G401.6 (cell line): ENCODE results near the gene MCM8.
"Not testable (repeated sequence)": the region's sequence is repeated elsewhere in the genome, so short reads cannot be mapped to it uniquely, and the experiment has no call there.

Source experiments
- FAIRE-seq: peaks from 2 replicates; lab custom pipeline; 2012; peaks lifted over from hg19 to GRCh38; lab: Jason Lieb, UNC

Gene MCM8

DNA sequence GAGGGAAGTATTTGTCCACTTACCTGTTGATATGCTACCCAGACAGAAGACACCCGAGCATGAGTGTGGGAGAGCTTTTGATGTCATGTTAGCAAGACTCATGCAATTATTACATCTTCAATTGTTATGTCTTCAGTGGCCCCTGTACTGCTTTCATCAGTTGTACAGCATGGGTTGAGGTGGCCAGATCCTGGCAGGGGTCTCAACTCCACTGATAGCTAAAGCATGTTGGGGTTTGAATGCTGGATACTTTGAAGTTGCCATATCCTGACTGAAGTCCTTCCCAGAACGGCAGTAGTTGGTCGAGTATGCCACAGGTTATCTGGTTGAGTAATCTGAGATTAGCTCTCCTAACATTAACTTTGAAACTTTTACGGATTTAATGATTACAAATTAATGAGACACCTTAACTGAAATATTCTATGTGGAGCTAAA, 56.7 kb downstream of the MCM8 start:
- FAIRE-seq, result no peak

DNA sequence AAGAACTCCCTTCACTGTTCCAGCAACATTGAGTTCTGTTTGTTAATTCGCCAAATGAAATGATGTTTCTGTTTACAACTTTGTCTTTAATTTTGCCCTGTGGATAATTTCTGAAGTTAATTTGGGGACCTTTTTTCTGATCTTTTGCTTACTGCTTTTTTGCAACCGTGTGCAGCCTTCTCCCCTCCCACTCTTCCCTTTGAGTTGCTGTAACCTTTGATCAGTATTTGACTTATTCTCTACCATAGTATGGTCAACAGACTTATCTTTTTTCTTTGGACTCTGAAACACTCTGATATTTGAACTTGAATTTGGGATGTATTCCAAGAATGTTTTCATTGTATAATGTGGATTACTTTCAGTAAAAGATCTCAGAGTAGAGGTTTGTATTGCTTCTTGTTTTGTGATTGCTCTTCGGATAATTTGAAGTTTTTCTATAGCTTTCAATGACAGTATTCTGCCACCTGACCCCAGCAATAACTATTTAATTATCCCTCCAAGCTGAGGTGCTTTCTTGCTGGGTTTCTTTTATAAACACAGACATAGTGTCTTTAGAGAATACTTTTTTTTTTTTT, 57.2 kb downstream of the MCM8 start:
- no peak for FAIRE-seq

DNA sequence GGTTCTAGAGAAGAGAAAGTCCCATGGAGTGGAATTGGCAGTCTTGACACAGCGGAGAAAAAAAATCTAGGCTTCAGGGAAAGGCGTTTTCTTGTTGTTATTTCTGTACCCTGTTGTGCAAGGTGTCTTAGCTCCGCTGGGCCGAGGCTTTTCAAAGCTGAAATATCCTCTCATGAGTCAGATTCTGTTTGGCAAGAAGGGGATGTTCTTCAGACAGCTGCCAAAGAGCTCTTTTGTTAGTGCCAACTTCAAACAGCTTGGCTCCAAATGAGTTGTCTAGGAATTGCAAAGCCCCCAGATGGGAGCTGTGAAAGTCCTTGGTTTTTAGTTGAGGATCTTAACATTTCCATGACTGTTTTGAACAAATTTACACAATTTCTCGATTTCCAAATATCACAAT, 57.8 kb downstream of the MCM8 start:
- no peak for FAIRE-seq

DNA sequence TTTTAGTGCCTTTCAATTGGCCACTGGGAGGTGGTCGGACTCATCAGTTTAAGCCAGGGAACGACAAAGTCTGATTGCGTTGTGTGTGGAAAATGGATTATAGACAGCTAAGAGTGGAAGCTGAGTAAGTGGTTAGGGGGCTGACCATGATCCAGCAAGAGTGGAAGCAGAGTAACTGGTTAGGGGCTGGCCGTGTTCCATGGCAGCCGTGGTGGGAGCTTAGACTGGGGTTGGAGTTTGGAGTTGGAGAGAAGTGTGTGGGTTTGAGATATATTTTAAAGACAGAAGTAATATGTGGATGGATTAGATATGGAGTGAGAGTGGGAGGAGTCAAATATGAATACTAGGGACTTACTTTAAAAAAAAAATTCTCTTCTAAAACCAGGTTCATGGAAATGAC, 61.7 kb downstream of the MCM8 start:
- FAIRE-seq, result no peak

DNA sequence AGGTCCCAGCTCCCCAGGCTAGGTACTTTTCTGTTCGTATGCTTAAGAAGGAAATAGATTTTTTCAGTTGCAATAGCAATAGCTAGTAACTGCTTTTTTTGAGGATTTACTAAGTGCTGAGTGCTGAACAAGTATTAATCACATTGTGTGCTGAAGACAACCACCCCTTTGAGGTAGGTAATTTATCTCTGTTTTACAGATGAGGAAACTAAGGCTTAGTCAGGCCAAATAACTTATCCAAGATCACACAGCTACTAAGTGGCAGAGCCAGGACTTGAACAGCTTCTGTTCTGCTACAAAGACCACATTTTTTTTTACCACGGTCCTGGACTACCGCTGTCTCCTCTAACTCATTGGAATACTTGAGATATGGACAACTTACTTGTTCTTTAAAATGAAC, 63.6 kb downstream of the MCM8 start:
- no peak for FAIRE-seq

DNA sequence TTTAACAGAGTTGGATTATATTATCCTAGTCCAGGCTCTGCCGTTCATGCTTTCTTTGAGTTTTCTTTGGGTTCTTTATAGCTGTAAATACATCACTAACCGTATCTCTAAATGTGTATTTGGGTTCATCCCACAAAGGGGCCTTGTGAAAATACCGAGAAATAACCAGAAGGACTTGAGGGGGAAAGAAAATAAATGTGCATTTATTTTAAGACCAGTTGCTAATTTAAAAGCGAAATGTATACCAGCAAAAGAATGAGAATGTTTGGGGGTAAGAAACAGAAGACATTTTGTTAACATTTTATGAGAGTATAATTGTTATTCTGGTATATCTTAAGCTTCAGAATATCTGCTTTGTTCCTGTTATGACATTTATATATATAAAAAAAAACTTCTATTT, 64.5 kb downstream of the MCM8 start:
- FAIRE-seq, result no peak

DNA sequence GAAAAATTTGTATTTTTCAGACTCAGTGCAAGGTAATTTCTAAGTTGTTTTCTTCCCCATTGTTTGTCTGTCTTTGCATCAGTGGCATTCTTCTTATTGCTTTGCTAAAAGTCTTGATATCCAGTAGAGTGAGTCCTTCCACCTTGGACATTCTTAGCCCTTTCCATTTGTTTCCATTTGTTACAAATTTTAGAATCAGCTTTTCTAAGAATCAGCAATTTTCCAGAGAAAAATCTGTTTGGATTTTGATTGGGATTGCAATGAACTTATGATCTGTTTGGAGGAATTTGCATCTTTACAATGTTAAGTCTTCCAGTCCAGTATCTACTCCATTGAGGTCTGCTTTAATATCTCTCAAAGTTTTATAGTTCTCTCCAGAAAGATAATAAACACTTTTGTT, 67.0 kb downstream of the MCM8 start:
- FAIRE-seq, result no peak

DNA sequence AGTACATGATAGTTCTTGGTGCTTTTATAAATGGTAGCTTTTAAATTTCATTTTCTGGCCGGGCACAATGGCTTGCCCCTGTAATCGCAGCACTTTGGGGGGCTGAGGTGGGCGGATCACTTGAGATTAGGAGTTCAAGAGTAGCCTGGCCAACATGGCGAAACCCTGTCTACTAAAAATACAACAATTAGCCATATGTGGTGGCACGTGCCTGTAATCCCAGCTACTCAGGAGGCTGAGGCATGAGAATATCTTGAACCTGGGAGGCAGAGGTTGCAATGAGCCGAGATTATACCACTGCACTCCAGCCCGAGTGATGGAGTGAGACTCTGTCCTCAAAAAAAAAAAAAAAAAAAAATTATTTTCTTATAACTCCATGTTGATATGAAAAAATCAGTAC, 67.4 kb downstream of the MCM8 start:
- FAIRE-seq, result no peak

DNA sequence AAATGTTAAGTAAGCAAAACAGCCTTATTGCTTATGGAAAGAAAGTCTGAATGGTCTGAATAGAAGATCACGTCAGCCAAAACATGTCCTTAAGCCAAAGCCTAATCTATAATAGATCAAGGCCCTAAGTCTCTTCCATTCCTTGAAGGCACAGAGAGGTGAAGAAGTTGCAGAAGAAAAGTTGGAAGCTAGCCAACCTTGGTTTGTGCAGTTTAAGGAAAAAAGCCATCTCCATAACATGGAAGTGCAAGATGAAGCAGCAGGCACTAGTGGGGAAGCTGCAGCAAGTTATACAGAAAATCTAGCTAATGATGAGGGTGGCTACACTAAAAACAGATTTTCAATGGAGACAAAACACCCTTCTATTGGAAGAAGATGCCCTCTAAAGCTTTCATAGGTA, 74.3 kb downstream of the MCM8 start:
- FAIRE-seq, result no peak

DNA sequence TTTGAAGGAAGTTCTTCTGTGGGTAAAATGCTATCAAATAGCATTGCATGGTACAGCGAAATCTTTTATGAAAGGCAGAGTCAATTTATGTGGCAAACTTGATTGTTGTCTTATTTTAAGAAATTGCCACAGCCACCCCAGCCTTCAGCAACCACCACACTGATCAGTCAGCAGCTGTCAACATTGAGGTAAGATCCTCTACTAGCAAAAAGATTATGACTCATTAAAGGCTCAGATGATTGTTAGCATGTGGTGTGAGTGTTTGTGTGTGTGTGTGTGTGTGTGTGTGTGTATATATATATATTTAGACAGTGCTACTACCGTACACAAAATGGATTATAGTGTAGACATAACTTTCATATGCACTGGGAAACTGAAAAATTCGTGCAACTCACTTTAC, 75.6 kb downstream of the MCM8 start:
- no peak for FAIRE-seq

DNA sequence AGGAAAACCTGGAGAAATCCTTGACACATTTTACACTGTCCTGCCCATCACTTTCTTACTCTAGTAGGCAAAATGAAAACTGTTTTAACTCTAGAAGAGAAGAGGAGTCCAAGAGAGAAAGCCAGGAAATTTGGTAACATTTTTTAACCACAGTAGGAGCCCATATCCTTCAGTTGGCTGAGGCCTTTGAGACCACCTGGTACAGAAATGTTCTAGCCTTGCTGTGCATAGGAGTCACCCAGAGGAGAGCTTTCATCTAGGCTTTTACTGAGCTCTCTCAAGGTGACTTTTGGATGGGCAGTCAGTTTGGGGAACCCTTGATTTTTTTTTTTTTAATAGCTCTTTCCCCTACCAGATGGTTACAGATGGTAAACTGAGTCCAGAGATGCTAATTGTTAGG, 78.4 kb downstream of the MCM8 start:
- FAIRE-seq, result no peak

DNA sequence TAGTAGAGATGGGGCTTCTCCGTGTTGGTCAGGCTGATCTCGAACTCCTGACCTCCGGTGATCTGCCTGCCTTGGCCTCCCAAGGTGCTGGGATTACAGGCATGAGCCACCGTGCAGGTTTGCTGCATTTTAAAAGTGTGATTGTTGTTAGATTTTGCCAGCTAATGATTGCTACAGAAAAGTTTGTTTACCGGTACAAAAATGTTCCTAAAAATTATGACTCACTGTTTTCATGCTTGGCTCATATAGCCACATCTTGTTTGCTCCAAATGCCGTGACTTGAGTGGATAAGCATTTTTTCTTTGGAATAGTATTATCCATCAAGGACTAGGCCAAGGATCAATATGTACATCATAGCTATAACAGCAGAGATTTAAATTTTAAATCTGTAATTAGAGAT, 79.1 kb downstream of the MCM8 start:
- no peak for FAIRE-seq

DNA sequence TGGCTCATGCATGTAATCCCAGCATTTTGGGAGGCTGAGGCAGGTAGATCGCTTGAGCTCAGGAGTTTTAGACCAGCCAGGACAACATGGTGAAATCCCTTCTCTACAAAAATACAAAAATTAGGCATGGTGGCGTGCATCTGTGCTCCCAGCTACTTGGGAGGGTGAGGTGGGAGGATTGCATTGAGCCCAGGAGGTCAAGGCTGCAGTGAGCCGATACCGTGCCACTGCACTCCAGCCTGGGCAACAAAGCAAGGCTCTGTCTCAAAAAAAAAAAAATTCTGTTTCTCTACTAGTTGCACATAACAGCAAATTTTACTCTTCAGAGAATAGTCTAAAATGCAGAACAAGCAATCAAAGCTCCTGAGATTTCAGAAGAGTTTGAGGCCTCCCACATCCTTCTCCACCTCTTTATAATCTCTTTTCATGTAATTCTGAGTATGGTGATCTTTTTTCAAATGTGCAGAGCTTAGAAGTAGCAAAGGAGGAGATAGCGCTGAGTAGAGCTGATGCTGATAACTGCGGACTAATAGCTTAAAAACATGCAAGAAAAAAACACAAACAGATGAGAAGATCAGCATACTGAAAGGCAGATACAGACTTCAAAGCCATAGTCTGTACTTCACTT, 80.1 kb downstream of the MCM8 start:
- no peak for FAIRE-seq

DNA sequence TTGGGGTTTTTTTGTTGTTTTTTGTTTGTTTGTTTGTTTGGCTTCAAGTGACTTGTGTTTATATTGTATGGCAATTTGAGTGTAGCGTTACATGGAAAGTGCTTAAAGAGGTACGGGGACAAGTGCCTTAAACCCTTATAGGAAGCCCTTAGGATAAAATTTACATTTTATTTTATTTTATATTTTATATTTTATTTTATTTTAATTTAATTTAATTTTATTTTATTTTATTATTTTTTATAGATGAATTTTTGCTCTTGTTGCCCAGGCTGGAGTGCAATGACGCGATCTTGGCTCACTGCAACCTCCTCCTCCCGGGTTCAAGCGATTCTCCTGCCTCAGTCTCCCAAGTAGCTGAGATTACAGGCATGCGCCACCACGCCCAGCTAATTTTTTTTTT, 82.5 kb downstream of the MCM8 start:
- not testable (repeated sequence) for FAIRE-seq

DNA sequence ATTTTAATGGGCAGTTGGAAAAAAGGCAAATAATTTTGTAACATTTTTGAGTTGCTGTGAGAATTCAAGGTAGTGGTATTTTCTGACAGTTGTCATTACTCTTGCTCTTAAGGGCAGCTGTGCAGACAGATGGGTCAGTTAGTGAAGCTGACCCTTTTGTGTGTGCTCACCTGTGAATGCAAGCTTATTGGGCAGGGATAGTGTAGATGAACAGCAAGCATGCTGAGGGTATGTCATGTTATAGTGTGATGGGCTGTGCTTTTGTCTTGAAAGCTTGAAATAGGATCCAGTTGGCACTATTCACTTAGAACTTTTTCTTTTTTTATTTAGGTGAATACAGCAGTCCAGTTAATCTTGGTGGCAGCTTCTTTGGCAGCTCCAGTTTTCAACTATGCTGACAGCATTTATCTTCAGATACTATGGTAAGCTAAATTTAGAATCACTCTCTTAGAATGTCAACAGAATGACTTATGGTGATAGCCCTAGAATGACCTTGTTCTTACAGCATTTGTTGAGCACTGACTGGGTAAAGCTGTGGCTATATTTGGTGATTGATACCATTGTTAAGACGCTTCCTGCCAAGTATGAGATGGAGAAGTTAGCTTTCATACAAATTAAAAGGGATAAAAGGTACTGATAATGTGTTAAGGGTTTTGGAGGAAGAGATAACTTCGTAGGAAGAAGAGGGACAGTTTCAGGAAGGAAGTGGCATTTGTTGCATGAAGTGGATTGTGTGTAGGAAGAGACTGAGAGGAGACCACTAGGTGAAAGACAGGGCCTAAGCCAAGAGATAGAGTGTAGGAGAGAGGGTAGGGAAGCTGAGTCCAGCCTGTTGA, 83.9 kb downstream of the MCM8 start:
- FAIRE-seq, result no peak

DNA sequence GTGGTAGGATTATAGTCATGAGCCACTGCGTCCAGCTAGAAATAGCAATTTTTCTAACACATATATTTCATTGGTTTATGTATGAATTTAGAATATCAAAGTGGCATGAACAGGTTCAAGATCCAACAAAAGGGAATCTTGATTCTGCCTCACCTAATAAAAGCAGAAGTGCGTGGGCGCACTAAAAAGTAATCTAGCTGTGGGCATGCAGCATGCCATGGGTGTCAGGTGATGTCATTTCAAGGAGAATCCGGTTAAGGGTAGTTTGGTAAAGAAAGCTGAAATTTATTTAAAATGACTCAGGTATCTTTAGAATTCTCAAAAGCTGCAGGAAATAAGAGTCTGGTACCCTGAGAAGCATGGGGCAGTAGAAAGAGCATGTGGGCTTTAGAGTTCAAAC, 85.8 kb downstream of the MCM8 start:
- FAIRE-seq, result no peak

DNA sequence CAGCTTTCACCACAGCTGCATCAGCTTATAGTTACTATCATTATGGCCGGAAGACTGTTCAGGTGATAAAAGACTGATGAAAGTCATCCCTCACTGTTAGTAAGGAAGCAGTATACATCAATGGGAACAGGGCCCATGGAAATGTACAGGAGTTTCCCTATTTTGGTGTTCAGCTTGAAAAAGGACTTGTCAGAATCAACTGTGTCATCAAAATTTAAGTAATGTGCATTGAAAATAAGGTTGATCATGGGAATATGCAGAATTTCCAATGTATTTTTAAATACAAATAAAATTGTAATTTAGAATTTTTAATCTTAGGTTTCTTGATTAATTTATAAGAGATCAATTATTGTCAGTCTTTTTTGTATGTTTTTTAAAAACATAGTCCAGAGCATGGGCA, 86.6 kb downstream of the MCM8 start:
- no peak for FAIRE-seq

DNA sequence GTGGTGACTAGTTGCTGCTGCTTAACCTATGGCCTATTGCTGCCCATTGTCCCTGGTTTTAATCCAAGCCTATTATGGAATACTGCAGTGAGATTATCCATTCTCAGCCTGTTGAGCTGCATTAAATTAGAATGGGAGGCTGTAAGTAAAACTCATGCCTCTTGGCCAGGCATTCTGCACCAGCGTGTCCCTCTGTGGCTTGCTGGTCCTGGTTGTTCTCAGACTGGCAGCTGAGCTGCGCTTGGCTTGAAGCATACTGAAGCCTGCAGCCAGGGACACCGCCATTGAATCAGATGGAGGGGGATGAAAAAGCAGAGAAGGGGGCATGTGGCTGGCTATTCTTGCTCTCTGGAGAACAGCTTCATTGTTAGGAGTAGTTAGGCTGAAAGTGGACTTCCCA, 87.8 kb downstream of the MCM8 start:
- FAIRE-seq, result no peak

DNA sequence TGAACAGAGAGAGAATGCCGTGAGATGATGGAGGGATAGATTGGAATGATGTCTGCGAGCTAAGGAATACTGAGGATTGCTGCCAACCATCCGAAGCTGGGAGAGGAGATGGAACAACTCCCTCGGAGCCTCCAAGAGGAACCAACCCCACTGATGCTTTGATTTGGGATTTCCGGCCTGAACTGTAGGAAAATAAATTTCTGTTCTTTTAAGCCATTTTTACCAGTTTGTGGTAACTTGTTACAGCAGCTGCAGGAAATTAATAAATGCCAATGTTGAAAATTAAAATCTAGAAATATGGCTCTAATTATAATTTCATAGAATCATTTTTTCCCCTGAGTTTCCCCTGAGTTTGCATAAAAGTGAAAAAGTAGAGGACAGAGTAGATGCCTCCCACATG, 89.3 kb downstream of the MCM8 start:
- no peak for FAIRE-seq

DNA sequence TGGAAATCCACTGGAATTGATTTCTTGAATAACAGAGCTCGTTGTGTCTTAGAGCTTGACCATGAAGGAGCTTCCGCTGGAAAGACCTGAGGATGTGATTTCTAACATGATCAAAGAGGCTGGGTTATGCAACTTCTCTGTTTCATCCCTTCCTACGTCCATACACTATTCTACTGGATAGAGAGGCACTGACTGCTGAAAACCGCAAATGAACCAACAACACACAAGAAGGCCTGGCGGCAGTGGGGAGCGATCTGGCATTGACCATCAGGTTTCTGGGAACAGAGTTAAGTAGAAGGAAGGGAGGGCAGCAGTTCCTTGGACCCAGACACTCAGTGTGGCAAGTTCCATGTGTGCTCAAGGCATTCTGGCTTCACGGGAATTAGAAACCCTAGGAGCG, 90.1 kb downstream of the MCM8 start:
- no peak for FAIRE-seq

DNA sequence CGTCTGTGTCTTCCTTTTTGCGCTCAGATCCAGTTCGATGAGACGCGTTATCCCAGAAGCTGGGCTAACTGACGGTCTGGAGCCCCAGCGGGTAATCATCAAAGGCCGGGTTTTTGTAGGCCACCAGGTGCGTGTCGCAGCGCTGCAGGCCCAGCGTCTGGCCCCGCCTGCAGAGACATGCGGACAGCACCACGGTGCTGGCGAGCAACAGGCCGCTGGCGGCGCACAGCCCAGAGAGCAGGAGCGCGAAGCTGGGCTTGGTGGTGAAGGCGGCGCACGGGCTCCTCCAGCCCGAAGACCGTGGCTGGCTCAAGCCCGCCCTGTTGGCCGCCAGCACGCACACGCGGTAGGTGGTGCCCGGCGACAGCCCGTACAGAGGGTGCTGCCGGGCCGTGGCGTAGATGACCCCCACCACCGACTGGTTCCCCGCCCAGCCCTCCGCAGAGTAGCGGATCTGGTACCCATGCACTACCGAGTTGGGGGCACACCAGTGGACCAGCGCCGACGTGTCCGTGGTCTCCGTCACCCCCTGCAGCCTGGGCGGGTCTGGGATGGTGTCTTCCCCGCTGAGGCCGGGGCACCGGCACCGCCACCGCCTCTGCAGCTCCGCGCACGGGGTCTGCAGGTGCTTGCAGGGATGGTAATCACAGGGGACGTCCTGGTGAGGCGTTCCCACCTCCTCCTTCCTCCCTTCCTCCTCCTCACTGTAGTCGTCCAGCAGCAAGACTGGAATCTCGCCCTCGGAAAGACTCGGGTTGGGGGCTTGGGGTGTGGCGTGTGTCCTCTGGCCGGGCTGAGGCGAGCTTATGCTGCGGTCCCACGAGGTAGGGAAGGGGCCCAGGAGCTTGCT, 90.7 kb downstream of the MCM8 start:
- FAIRE-seq, result no peak

DNA sequence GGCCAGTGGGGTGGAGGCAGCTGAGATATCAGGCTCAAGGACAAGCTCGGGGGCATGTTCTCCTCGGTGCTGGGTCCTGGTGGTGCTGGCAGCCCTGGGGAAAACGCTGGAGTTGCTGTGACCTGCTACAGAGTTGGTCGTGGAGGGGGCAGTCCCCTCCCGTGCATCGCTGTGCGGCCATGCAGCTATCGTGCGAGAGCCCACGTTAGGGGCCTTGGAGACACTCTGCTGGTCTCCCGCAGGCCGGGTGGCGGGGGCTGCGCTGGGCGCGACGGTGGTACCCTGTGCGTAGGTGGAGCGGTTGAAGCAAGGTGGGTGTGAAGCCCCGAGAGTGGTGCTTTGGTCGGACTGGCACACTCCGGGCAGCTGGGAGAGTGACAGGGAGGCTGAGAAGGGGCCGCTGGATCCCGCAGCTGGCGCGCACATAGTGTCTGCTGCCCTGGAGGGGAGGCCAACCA, 91.4 kb downstream of the MCM8 start:
- no peak for FAIRE-seq

DNA sequence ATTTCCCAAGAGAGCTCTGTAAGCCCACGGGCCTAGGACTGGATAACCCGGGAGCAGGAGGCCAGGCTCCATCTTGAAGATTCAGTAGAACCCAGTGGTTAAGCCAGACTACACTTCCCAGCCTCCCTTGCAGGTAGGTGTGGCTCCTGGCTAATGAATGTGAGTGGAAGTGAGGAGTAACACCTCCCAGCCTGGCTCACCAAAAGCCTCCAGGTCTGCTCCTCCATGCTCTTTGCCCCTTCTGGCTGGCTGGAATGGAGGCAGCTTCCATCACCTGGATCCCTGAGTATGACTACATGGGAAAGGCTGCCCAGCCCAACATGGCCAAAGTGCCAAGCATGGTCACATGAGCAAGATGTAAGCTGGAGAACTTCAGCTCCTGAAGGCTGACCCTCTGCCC, 93.7 kb downstream of the MCM8 start:
- FAIRE-seq, result no peak
